Skeletal muscle cell (primary cell): ENCODE measurements around the gene DPF3.
A peak's percentile ranks its signal among the peaks of the same experiment; 100 is the strongest.

Experiments used
- DNase-seq: peaks from one replicate; pipeline ENCODE4 v3.0.0-alpha.2; 2010; ENCODE audit warnings: low read depth
- H3K4me3 ChIP-seq: 2 replicates; pipeline ENCODE4 v1.5.1; 2011; ENCODE audit warnings: low read depth, mild to moderate bottlenecking, control low read depth, low read length, moderate library complexity

DPF3 gene

GRCh38 chr14:72849222-72849621 is 44.7 kb downstream of the DPF3 start:
- H3K4me3 ChIP-seq = no peak overlapping the region
- DNase-seq = no peak

DNA sequence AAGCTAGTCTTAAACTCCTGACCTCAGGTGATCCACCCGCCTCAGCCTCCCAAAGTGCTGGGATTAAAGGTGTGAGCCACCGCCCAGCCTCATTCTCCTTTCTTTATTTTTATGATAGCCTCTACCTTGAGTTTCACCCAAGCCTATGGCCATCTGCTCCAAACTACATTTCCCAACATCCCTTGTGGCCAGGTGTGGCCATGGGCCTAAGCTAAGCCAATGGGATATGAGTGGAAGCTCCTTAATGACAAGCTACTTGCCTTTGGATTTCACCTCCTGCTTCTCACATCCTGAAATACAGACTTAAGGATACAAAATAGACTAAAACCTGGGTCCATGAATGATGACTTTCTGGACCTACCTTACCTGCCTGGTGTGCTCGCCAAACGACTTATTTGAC is 46.2 kb downstream of the DPF3 start:
- H3K4me3 ChIP-seq = no peak overlapping the region
- DNase-seq = no peak

GRCh38 chr14:72845683-72846082 is 48.2 kb downstream of the DPF3 start:
- no peak for DNase-seq

GRCh38 chr14:72845196-72845595 is 48.7 kb downstream of the DPF3 start:
- DNase-seq = no peak
- H3K4me3 ChIP-seq = no peak overlapping the region

More at GRCh38 chr14:72845683-72846082, 48.2 kb downstream of the DPF3 start:
- H3K4me3 ChIP-seq = no peak overlapping the region

DNA sequence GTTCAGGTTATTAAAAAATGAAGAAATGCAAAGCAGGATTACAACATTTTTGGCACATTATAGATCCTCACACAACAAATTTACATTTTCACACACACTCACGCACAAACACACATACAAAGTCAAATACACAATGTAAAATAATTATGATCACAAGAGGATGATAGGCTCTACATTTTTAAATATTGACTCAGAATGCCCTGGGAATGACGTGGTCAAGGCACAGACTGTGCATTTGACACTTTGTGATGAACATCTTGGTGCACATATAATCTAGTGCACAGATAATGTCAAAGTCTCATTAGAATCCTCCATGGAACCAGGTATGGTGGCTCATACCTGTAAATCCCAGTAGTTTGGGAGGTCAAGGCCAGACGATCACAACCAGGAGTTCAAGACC is 49.4 kb downstream of the DPF3 start:
- no peak for DNase-seq
- no peak overlapping the region for H3K4me3 ChIP-seq

GRCh38 chr14:72839753-72840607 is 53.9 kb downstream of the DPF3 start:
- DNase-seq = no peak
- H3K4me3 ChIP-seq = no peak overlapping the region

- no peak for DNase-seq
- no peak overlapping the region for H3K4me3 ChIP-seq
Observed at GRCh38 chr14:72839351-72839750, 54.5 kb downstream of the DPF3 start.

GRCh38 chr14:72836085-72836484 is 57.8 kb downstream of the DPF3 start:
- no peak overlapping the region for H3K4me3 ChIP-seq
- DNase-seq = no peak

- DNase-seq = no peak
- no peak overlapping the region for H3K4me3 ChIP-seq
Observed at GRCh38 chr14:72833174-72833573, 60.7 kb downstream of the DPF3 start.

DNA sequence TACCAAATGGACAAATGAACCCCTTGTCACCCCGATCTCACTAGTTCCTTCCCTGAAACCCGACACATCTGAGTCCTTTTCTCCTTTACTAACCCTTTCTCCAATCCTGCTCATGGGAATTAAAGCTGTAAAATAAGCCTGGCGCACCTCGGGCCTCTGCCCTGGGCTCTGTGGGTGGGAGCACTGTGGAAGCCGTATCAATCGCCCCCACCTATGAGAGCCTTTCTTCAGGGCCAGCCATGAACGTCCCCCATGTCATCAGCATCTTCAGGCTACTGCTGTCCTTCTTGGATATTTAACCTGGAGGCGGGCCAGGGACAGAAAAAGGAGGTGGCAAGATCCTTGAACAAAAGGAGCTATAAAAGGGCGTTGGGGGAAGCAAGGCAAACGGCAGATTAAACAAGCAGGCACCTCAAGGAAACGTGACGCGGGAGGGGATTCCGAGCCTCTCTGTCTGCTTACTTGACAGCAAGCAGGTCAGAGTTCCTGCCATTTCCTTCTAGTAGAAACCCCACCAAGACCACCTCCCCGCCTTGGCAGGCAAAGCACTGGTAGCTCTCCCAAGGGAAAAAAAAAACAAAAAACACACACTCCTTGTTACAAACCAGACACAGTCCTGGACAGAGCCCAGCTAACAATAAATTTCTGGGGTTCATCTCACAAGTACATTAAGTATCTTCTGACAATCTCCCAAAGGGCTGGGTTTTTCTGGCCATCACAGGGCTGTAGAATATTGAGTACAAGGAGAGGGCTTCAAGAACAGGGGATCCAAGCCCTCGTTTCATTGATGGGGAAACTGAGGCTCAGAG is 62.9 kb downstream of the DPF3 start:
- peak; percentile 13 for DNase-seq
- H3K4me3 ChIP-seq = no peak overlapping the region

DNA sequence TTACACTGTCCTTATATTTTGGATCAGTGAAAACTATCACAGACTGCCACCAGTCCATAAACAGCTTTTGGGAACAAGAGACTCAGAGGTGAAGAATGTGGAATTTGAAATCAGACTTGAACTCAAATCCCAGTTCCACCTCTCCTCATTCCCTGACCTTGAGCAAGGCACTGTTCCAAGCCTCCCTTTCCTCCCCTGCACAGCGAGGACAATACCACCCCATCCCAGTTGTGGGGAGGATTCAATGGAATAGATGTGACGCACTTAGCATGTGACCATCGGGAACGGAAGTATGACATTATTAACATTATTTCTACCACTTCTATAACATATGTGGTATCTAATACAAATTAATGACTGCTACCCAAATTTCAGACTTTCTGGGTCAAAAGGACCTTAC is 63.5 kb downstream of the DPF3 start:
- H3K4me3 ChIP-seq = no peak overlapping the region
- no peak for DNase-seq

GRCh38 chr14:72828604-72829003 is 65.3 kb downstream of the DPF3 start:
- DNase-seq = no peak
- H3K4me3 ChIP-seq = no peak overlapping the region

GRCh38 chr14:72826039-72826438 is 67.9 kb downstream of the DPF3 start:
- no peak for DNase-seq
- H3K4me3 ChIP-seq = no peak overlapping the region

GRCh38 chr14:72825486-72825885 is 68.4 kb downstream of the DPF3 start:
- DNase-seq = no peak
- no peak overlapping the region for H3K4me3 ChIP-seq

GRCh38 chr14:72824051-72824450 is 69.8 kb downstream of the DPF3 start:
- no peak overlapping the region for H3K4me3 ChIP-seq
- DNase-seq = no peak

GRCh38 chr14:72822946-72823611 is 70.8 kb downstream of the DPF3 start:
- H3K4me3 ChIP-seq = no peak overlapping the region
- no peak for DNase-seq

GRCh38 chr14:72818998-72819397 is 74.9 kb downstream of the DPF3 start:
- H3K4me3 ChIP-seq = no peak overlapping the region
- no peak for DNase-seq

- H3K4me3 ChIP-seq = no peak overlapping the region
- DNase-seq = no peak
Observed at GRCh38 chr14:72816287-72816686, 77.6 kb downstream of the DPF3 start.

- no peak overlapping the region for H3K4me3 ChIP-seq
- DNase-seq = no peak
Observed at GRCh38 chr14:72815430-72815829, 78.5 kb downstream of the DPF3 start.

DNA sequence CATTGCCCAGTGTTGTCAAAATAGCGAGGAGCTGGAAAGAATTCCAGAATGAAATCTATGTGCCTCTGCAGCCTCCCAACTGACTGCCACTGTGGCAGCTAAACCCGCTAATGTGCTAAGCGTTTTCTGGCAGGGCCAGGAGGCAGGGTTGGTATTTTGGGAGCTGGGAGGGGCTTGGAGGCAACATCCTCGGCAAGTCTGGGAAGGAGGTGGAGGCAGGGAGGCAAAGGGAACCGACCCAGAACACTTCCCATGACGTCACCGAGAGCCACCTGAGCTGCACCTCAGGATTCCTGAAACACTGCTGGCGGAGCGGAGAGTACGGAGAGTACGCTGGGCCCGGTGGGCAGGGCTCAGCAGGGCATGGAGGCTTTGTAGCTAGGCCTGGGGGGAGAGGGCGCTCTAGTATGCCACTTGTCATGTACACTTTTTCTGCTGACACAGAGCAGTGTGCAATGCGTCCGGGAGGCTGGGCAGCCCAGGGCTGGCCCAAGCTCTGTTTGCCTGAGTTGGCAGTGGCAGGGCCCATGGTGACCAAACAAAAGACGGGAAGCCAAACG is 81.5 kb downstream of the DPF3 start:
- H3K4me3 ChIP-seq = no peak overlapping the region
- DNase-seq = no peak
